ENCODE data around the gene FPR3. TPM values are rescaled to one million over a fixed set of nuclear protein-coding genes. Genes with fewer than 3 reads are reported as not detected.
"Not testable (repeated sequence)": the region's sequence is repeated elsewhere in the genome, so short reads cannot be mapped to it uniquely, and the experiment has no call there.

Gene FPR3
- total and polyA plus RNA-seq, 4 donors: 5.5 to 19.1 (median 11.2) TPM

- H3K9me3 ChIP-seq (ENCODE audit: control insufficient read depth in 4 of 4, insufficient read depth in 3 of 4, low read length in 3 of 4): peaks cover 0 to 16% (median 0%) of the 10 kb centered on the region in 4 donors
- no peak for DNase-seq
- H3K27ac ChIP-seq (ENCODE audit: low read depth in 1 of 2, low read length in 1 of 2): peak overlapping the region in 1 of 2 donors; percentile 29
- H3K4me3 ChIP-seq: no peak overlapping the region
- ATAC-seq (ENCODE audit: insufficient read depth, low FRiP score): no peak
- H3K36me3 ChIP-seq (ENCODE audit: control insufficient read depth in 4 of 4, insufficient read depth in 4 of 4, low read length in 4 of 4): no peaks in the 10 kb centered on the region
- TF ChIP-seq CTCF (IDR thresholded peaks at IDR 0.05; ENCODE audit: control extremely low read depth, extremely low read depth): no peak
- H3K4me1 ChIP-seq (ENCODE audit: control insufficient read depth in 5 of 5, insufficient read depth in 5 of 5, low read length in 5 of 5): no peaks in the 10 kb centered on the region
- H3K27me3 ChIP-seq (ENCODE audit: control insufficient read depth in 3 of 3, insufficient read depth in 3 of 3, low read length in 2 of 3): peaks cover 0 to 5% (median 2%) of the 10 kb centered on the region in 3 donors
- WGBS, 2 donors: 15 to 42% methylated on average over 10 of the region's 10 CpGs
- no peak overlapping the region for H3K9ac ChIP-seq (ENCODE audit: insufficient read depth in 1 of 2, low read length in 2 of 2)
Observed at GRCh38 chr19:51771376-51772130, 23.4 kb upstream of the FPR3 start.

- WGBS, 2 donors: 35 to 57% methylated on average over 6 of the region's 6 CpGs
- no peak overlapping the region for H3K4me3 ChIP-seq
- ATAC-seq (ENCODE audit: insufficient read depth, low FRiP score): no peak
- H3K4me1 ChIP-seq (ENCODE audit: control insufficient read depth in 5 of 5, insufficient read depth in 5 of 5, low read length in 5 of 5): peaks cover 0 to under 1% (median 0%) of the 10 kb centered on the region in 5 donors
- peaks cover 0 to 16% (median 0%) of the 10 kb centered on the region in 4 donors for H3K9me3 ChIP-seq (ENCODE audit: control insufficient read depth in 4 of 4, insufficient read depth in 3 of 4, low read length in 3 of 4)
- no peaks in the 10 kb centered on the region for H3K36me3 ChIP-seq (ENCODE audit: control insufficient read depth in 4 of 4, insufficient read depth in 4 of 4, low read length in 4 of 4)
- TF ChIP-seq CTCF (IDR thresholded peaks at IDR 0.05; ENCODE audit: control extremely low read depth, extremely low read depth): no peak
- no peak for DNase-seq
- H3K9ac ChIP-seq (ENCODE audit: insufficient read depth in 1 of 2, low read length in 2 of 2): no peak overlapping the region
- no peak overlapping the region for H3K27ac ChIP-seq (ENCODE audit: low read depth in 1 of 2, low read length in 1 of 2)
- peaks cover 0 to 2% (median 2%) of the 10 kb centered on the region in 3 donors for H3K27me3 ChIP-seq (ENCODE audit: control insufficient read depth in 3 of 3, insufficient read depth in 3 of 3, low read length in 2 of 3)
Observed at GRCh38 chr19:51772977-51773376, 22.0 kb upstream of the FPR3 start.

GRCh38 chr19:51776561-51776960 lies 18.4 kb upstream of the FPR3 start:
- H3K9ac ChIP-seq (ENCODE audit: insufficient read depth in 1 of 2, low read length in 2 of 2); DNase-seq; H3K27ac ChIP-seq (ENCODE audit: low read depth in 1 of 2, low read length in 1 of 2); H3K4me1 ChIP-seq (ENCODE audit: control insufficient read depth in 5 of 5, insufficient read depth in 5 of 5, low read length in 5 of 5); ATAC-seq (ENCODE audit: insufficient read depth, low FRiP score); H3K36me3 ChIP-seq (ENCODE audit: control insufficient read depth in 4 of 4, insufficient read depth in 4 of 4, low read length in 4 of 4); H3K9me3 ChIP-seq (ENCODE audit: control insufficient read depth in 4 of 4, insufficient read depth in 3 of 4, low read length in 3 of 4); H3K4me3 ChIP-seq: not testable (repeated sequence)
- 94 to 100% methylated on average over 1 of the region's 1 CpG for WGBS, 2 donors
- peaks cover 0 to 15% (median under 1%) of the 10 kb centered on the region in 3 donors for H3K27me3 ChIP-seq (ENCODE audit: control insufficient read depth in 3 of 3, insufficient read depth in 3 of 3, low read length in 2 of 3)

- 35 to 37% methylated on average over 23 of the region's 23 CpGs for WGBS, 2 donors
- Histone ChIP-seq H3K27ac (ENCODE audit: low read depth in 1 of 2, low read length in 1 of 2) (no peak overlapping the region), H3K4me3 (no peak overlapping the region), H3K4me1 (ENCODE audit: control insufficient read depth in 5 of 5, insufficient read depth in 5 of 5, low read length in 5 of 5) (peaks cover 0 to 4% (median 0%) of the 10 kb centered on the region in 5 donors), H3K36me3 (ENCODE audit: control insufficient read depth in 4 of 4, insufficient read depth in 4 of 4, low read length in 4 of 4) (no peaks in the 10 kb centered on the region), H3K9ac (ENCODE audit: insufficient read depth in 1 of 2, low read length in 2 of 2) (no peak overlapping the region), H3K9me3 (ENCODE audit: control insufficient read depth in 4 of 4, insufficient read depth in 3 of 4, low read length in 3 of 4) (peaks cover 0 to 5% (median 0%) of the 10 kb centered on the region in 4 donors), H3K27me3 (ENCODE audit: control insufficient read depth in 3 of 3, insufficient read depth in 3 of 3, low read length in 2 of 3) (peaks cover 0 to 13% (median 0%) of the 10 kb centered on the region in 3 donors)
- ATAC-seq (ENCODE audit: insufficient read depth, low FRiP score): peak; percentile 81
- DNase-seq: peak; percentile 71 to 94 (median 89)
- TF ChIP-seq CTCF (IDR thresholded peaks at IDR 0.05; ENCODE audit: control extremely low read depth, extremely low read depth): peak; percentile 56
Observed at GRCh38 chr19:51777570-51778462, 17.1 kb upstream of the FPR3 start.

Data from lung (tissue), 12 donors.